NCI-H226 (cell line): ENCODE measurements around the gene PLAAT2.
"Not testable (repeated sequence)": the region's sequence is repeated elsewhere in the genome, so short reads cannot be mapped to it uniquely, and the experiment has no call there.

Source experiments
- DNase-seq: peaks from one replicate; pipeline ENCODE4 v3.0.0-alpha.2; 2015

PLAAT2 gene

DNA sequence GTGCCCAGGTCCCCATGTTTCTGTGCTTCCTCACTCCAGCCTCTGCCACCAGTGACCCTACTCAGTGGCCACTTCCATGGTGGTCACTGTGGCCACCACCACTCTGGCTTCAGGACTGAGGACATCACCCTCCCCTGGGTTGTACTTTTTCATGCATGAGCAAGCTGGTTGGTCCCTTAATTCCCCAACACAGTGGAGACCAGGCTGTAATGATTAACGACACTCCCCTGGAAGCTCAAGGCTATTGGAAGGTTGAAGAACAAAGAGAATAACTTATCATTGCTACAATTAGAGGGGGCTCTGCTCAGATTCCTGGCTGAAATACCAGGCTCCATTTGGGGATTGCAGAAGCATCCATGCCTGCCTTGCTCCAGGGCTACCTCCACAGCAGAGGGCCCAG, 16.1 kb downstream of the PLAAT2 start:
- DNase-seq: no peak

GRCh38 chr11:63543711-63544110, 19.5 kb downstream of the PLAAT2 start:
- DNase-seq: no peak

GRCh38 chr11:63542506-63542905, 20.7 kb downstream of the PLAAT2 start:
- DNase-seq: not testable (repeated sequence)

DNA sequence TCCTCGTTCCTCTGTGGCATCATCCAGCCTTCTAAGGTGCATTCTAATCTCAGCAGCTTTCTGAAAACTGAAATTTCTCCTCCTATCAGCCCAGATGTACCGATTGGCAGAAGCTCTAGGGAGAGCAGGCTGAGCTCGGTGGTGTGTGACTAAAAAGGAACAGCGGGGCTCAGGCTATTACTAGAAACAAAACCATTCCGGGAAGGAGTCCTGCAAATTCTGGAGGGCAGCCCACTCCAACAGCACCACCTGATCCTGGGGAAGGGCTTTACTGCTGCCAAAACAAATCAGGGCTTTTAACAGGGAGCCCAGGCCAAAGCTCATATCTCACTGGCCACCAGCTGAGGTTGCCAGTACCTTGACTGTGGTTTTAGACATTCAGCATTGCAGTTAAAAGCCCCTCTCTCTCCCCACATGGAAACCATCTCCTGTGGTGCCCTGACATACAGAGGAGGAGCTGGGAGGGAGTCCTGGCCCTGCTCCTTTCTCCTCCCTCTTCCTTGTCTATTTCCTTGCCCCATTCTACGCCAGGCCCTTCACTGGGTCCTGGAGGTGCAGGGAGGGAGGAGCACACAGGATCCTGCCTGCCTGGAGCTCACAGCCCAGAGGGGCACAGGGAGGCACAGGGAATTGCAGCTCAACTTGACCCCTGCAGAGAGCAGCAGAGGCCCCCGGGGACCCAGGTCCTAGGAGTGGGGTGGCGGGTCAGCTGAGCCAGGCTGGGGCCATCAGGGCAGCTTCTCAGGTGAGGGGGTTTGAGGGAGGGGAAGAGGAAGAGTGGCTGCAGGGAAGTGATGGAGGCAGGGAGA, 25.7 kb downstream of the PLAAT2 start:
- no peak for DNase-seq

DNA sequence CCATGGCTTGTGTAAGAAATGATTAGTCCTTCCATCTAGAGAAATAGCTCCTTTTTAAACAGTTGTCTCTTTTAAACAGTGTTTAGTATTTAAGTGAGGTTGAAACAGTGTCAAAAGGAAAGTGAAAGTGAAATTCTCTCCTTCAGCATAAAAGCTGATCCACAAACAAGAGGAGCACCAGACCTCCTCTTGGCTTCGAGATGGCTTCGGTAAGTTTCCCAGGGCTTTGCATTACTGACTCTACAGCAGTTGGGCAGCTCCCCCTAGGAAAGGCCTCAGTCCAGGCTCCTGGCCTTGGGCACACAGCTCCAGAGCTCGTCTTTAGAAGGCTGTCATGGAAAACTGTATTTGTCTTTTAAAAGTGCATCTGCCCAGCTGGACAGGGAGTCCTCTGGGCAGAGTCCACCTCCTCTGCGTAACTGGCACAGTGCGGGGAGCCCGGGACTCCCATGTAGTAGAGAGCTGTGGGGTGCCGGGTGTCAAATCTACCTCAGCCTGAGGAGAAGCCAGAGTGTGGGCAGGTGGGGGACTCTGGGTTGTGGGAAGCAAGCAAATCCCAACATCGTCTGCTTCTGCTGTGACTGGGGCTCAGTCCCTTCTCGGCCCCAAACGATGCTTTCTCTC, 26.4 kb downstream of the PLAAT2 start, which contains the start of gene PLAAT4:
TSS of gene PLAAT4 (plus strand) at position 140 of the 624 bp plus-strand sequence. CDS start at position 201, 61 bp downstream.
- DNase-seq: no peak

DNA sequence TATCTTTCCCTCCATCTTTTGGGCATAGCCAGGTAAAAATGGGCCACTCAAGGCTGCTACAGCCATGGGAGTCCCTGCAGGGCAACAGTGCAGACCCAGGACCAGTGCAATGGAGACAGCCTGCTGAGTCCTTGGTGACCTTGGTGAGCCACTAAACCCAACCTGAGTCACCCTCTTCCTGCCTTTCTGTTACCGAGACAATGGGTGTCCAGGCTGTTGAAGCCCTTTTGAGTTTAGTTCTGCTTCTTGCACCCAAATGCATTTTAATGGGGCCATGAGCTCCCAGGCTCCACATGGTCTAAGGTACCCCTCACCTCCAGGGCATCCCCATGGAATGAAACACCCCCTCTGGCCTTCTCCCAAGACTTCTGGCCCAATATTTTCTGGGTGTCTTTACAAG, 27.4 kb downstream of the PLAAT2 start:
- no peak for DNase-seq

DNA sequence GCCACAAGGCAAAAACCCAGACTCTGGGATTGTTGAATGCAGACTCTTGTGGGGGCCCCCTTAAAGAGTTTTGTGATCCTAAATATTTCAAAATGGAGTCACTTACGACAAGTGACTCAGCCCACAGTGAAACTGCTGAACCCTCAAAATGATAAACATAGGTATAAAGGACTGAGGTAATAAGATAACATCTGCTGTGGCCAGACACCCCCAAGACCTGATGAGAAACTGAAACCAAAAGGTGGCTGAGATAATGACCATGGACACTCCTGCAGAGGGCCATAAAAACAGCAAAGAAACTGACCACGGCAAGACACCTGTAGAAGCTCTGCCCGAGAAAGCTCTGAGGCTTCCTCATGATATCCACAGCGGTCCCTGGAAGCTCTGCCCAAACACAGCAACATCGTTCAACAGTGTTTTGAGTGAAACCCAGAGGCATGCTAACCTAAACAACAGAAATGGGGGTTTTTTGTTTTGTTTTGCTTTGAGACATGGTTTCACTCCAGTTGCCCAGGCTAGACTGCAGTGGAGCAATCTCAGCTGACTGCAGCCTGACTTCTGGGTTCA, 28.2 kb downstream of the PLAAT2 start:
- DNase-seq: no peak

GRCh38 chr11:63534076-63534475, 29.1 kb downstream of the PLAAT2 start:
- DNase-seq: no peak

DNA sequence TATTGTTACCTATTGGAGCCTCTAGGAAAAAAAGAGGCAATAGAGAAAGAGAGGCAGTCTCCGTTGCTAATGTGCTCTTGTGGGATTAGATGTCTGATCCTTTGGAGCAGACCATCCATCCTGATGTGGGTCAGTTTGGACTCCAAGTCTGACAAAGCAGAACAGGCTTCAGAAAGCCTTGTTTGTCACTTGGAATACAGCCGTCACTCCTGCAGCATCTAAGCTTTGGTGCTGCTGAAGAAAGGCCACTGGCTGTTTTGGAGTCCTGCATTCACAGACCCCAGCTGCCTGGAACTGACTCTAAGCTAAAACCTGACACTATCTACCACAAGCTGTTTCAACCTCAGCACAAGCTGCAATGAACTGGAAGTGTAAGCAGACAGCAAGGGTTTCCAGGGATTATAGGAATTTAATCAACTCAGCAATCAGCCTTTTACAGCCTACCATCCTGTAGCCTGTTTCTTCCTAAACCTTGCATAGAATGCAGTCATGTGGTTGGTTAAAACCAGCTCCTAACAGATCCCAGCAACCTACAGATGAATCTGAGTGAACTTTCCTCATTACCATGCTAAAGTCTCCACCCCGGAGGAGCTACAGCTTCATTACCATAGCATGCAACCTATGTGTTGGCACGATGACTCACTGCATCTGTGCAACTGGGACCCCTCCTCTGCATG, 30.2 kb downstream of the PLAAT2 start:
- DNase-seq: no peak

DNA sequence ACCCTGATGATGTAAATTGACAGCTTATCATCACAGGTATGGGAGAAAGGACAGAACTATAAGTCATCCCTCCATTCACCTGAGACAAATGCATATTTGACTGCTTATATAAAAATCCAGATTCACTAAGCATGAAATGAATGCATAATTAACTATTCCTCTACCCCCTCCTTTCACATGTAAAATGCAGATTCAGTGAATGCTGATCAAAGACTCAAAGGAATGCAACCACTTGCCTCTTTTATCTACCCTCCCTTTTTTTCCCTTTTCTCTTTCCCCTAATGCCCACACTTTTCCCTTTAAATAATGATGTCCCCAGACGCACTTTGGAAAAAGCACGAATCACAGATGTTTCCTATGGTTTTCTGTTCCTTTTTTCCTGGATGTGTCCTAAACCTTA, 31.1 kb downstream of the PLAAT2 start:
- DNase-seq: no peak

GRCh38 chr11:63531074-63531792, 31.9 kb downstream of the PLAAT2 start:
- DNase-seq: peak; percentile 86

- DNase-seq: no peak
These were observed 33.2 kb downstream of the PLAAT2 start for GRCh38 chr11:63530021-63530420.

- not testable (repeated sequence) for DNase-seq
These were observed 33.8 kb downstream of the PLAAT2 start for GRCh38 chr11:63529373-63529772.

DNA sequence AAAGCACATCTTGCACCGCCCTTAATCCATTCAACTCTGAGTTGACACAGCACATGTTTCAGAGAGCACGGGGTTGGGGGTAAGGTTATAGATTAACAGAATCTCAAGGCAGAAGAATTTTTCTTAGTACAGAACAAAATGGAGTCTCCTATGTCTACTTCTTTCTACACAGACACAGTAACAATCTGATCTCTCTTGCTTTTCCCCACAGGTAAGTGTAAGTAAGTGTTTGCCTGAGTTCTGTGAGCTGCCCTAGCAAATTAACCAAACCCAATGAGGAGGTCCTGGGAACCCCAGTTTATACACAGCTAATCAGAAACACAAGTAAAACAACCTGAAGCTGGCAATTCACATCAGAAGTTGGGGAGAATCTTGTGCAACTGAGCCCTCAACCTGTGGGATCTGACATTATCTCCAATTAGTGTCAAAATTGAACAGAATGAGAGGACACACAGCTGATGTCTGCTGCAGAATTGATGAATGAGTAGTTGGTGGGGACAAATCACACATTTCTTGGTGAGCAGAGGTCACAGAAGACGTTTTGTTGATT, 34.4 kb downstream of the PLAAT2 start:
- not testable (repeated sequence) for DNase-seq

DNA sequence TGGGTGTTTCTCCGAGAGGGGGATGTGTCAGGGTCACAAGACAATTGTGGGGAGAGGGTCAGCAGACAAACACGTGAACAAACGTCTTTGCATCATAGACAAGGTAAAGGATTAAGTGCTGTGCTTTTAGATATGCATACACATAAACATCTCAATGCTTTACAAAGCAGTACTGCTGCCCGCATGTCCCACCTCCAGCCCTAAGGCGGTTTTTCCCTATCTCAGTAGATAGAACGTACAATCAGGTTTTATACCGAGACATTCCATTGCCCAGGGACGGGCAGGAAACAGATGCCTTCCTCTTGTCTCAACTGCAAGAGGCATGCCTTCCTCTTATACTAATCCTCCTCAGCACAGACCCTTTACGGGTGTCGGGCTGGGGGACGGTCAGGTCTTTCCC, 35.0 kb downstream of the PLAAT2 start:
- not testable (repeated sequence) for DNase-seq

GRCh38 chr11:63527667-63528066, 35.5 kb downstream of the PLAAT2 start:
- DNase-seq: no peak

DNA sequence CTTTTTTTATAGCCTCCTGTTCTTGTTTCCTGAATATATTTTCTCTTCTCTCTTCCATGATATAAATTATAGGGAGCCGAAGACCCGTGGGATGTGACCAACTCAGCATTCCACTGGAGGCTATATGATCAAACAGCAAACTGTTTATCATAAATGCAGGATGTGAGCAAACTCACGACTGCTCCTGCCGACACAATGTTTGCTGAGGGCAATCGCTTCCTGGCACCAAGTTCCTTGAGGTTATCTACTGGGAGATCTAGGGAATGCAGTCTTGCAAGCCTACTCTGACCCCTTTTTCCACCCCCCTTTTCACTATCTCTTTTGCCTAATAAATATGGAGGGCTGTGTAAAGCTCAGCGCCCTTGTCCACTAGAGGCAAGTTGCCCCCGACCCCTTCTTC, 40.0 kb downstream of the PLAAT2 start:
- no peak for DNase-seq

GRCh38 chr11:63521896-63522295, 41.3 kb downstream of the PLAAT2 start:
- DNase-seq: no peak

GRCh38 chr11:63520606-63521170, 42.5 kb downstream of the PLAAT2 start:
- DNase-seq: no peak

DNA sequence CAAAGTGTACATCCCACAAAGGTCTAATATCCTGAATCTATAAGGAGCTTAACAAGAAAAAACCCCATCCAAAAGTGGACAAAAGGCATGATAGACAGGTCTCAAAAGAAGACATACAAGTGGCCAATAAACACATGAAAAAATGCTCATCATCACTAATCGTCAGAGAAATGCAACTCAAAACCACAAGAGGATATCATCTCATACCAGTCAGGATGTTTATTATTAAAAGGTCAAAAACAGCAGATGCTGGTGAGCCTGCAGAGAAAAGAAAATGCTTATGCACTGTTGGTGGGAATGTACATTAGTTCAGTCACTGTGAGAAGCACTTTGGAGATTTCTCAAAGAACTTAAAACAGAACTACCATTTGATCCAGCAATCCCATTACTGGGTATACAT, 44.6 kb downstream of the PLAAT2 start:
- DNase-seq: peak; percentile 41

DNA sequence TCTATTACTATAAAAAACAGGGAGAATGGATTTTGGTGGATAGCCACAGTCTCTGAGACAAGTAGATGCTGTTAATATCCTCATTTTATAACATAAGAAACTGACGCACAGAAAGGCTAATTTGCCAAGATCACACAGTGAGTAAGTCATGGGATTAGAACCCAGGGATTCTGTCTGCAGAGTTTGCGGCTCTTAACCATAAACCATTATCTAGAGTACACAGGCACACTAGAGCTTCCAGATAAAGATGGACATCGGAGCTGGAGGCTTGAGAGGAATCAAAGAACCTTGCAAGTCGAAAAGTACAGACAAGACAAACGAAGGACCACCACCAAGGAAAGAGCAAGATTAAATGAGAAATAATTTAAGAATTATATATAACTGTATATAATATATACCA, 46.0 kb downstream of the PLAAT2 start:
- no peak for DNase-seq

DNA sequence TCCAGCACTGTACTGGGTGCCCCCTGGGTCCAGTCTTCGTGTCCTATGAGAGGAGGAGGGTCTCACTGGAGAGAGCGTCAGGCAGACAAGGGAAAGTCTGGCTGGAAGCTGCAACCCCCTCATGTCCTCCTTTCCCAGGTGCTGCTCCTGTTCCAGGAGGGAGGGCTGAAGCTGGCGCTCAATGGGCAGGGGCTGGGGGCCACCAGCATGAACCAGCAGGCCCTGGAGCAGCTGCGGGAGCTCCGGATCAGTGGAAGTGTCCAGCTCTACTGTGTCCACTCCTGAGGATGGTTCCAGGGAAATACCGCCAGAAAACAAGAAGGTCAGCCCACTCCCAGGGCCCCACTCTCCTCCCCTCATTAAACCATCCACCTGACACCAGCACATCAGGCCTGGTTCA, 47.1 kb downstream of the PLAAT2 start:
- no peak for DNase-seq
